NCI-H128 (cell line): Measurements from ENCODE around the gene GRM7.

Experiments
- DNase-seq: peaks from one replicate; lab custom pipeline; 2025; ENCODE audit not compliant: unreplicated experiment; lab: John Stamatoyannopoulos, UW

The GRM7 gene

DNA sequence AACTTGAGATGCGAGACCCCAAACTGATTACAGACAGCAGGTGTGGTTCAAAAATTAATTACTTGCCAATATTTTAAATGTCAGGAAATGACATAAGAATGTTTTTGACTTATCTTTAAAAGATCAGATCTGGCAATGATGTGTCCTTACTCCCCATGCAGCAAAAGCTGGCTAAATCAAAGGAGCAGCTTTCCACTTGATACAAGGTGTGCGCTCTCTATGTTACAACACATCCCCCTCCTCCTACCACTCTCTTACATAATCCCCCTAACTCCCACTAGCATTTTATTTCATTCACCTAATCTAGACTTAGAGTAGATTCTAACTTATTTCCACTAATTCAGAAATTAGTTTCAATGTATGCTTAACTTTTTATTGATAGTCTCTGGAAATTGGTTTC is 609.0 kb downstream of the GRM7 start:
- no peak for DNase-seq

DNA sequence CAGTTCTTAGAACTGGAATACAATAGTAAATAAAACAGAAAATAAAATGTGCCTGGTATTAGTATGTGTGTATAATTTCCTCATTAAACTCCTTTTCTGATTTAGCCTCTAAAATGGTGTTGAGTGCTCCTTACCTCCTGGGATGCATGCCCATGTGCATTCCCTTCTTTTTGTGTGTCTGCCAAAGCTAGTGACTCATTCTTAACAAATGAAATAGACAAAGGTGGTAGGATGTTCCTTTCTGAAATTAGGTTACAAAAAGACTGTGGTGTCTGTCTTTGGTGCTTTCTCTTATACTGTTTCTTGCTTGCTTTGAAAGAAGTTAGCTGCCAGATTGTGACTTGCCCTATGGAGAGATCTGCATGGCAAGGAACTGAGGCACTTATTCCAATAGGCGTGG is 623.7 kb downstream of the GRM7 start:
- no peak for DNase-seq

DNA sequence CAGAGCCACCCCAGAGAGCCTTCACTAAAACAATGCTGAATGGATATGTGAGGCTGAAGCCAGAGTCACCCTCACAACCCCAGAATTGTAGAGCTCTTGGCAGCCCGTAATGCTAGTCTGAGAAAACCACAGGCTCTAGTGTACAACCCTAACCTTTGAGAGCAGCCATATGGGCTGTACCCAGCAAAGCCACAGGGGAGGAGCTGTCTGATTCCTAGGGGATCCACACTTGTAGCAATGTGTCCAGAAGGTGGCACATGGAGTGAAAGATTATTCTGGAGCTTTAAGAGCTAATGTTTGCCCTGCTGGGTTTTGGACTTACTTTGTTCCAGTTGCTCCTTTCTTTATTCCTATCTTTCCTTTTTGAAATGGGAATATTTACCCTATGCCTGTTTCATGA is 626.8 kb downstream of the GRM7 start:
- no peak for DNase-seq

DNA sequence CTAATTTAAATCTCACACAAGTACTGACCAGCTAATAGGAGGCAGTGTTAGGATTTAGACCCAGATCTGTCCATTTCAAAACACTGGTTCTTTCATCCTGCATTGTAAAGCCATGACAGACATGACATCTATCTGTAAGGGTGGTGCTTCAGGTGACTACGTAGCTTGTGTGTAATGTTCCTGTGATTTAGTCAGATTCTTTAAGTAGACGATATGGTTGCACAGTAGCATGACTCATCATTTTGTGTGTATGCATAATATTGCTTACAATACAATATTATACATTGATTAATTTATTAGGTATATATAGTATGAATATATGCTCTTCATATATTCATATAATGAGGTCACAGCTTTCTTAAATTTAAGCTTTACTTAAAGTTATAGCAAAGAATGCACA is 628.5 kb downstream of the GRM7 start:
- no peak for DNase-seq

DNA sequence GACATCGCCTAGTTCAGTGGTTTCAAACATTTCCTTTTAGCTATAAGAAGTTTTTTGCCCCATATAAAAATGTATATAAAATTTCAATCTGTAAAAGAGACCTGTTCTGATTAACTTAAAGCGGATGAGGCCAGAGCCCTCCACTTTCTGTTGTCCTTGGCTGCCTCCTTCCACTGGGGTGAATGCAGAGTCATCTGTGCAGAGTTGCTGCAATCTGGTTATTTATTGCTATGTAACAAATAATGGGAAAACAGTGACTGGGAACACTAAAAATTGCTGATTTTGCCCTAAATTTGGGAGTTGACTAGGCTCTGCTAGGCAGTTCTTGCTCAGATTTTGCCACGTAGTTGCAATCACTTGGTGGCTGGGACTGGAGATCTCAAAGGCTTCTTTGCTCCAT is 637.8 kb downstream of the GRM7 start:
- DNase-seq, result no peak

- no peak for DNase-seq
Measured at GRCh38 chr3:7503431-7503830, 642.5 kb downstream of the GRM7 start.

- no peak for DNase-seq
Measured at GRCh38 chr3:7504886-7505775, 644.2 kb downstream of the GRM7 start.

GRCh38 chr3:7506606-7507180 is 645.8 kb downstream of the GRM7 start:
- no peak for DNase-seq

GRCh38 chr3:7508821-7509220 is 647.9 kb downstream of the GRM7 start:
- no peak for DNase-seq

DNA sequence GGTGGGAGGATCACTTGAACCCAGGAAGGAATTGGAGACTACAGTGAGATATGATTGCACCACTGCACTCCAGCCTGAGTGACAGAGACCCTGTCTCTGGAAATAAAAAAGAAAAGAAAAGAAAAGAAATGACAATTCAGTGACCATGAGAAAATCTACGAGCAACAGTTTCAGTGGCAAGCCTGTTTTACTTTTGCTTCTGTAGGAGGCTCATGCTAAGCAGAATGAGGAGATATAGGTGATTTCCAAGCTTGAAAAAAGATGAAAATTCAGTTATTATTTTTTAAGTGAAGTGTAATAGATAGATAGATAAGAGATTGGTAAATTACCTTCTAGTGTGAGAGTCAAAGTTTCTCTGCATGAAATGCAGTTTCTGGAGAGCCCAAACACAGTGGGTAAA is 651.1 kb downstream of the GRM7 start:
- DNase-seq, result no peak

GRCh38 chr3:7518026-7518425 is 657.1 kb downstream of the GRM7 start:
- DNase-seq, result no peak

DNA sequence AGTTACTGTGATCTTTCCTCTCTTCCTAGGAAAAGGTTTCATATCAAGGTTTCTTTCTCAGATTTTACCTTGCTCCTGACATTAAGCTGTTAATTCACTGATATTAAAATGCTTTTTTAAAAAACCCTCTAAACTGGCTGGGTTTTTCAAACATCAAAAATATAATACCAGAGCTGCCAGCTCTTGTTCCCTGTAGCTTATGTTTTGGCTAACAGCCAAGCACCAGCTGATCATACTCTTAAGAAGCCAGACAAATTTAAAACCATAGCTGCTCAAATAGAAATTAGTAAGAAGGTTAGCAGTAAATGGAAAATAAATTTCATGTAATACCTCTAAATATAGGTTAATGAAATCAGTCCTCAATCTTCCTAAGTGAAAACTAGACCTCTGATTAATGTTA is 657.5 kb downstream of the GRM7 start:
- no peak for DNase-seq

DNA sequence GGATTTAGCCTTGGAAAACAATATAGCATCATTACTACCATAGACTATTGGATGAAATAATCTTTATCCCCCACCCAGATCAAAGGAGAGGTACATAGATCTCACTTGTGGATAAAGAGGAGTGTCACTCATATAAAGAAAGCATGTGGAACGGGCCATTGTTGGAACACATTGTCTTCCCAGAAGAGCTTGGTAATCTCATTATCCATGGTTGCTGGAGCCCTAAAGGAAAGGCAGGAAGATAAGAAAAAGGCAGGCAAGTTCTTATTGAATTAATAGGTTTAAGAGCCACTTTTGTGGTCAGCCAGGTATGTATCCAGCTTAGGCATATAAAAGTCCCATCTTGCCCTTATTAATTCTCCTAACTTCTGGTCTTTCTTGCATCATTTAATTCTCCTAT is 659.1 kb downstream of the GRM7 start:
- no peak for DNase-seq

DNA sequence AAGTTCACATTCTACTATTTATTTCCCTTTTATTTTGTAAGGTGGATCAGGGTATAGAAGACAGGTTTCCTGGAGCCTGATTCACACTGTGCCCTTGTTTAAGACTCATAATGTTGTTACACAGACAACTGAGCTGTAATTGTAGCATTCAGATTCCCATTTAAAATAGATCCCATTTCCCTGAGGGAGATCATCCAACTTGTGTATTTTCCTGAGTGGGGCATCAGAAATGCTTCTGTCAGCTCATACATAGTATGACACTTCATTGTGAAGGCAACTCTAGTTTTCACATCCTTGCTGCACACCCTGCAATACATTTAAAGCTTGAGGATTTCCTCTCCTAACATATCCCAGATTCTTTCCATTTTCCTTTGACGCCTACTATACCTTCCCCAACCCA is 659.7 kb downstream of the GRM7 start:
- no peak for DNase-seq

- DNase-seq, result no peak
Measured at GRCh38 chr3:7536510-7536909, 675.6 kb downstream of the GRM7 start.

- DNase-seq, result no peak
Measured at GRCh38 chr3:7536921-7537320, 676.0 kb downstream of the GRM7 start.

- no peak for DNase-seq
Measured at GRCh38 chr3:7543294-7543880, 682.5 kb downstream of the GRM7 start.

DNA sequence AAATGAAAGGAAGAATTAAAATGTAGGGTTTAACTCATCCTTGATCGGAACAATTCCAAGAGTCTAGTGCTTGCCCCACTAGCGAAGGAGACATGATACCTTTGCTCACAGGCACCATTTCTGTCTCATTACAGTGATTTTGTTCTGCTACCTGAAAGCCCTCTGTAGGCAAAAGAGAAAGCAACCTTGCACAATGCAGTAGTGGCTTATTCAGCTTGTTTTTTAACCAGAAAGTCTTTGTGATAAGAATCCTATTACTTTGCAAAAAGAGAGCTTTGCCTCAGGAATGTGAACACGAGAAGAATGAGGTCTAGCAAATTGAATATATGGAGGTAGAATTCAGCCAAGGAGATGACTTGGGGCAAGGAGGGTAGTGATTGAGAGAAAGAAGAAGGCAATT is 684.4 kb downstream of the GRM7 start:
- no peak for DNase-seq

DNA sequence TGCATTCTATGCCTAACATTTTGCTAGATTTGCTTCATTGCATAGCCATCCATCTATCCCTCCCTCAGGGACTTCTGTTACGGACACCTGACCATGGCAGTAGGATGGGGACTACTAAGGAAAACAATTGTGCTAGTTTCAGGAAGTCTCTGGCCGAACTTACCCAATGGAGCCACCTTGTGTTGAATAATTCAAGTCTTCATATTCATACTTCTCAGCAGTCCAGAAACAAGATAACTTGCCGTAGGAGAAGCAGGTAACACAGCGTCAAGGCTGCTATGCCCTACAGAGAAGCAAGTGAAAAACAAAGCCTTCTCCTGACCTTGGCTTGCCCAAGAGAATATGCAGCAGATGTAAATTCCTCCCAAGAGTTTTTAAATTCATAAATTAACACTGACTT is 685.3 kb downstream of the GRM7 start:
- no peak for DNase-seq

GRCh38 chr3:7547826-7548225 is 686.9 kb downstream of the GRM7 start:
- no peak for DNase-seq

DNA sequence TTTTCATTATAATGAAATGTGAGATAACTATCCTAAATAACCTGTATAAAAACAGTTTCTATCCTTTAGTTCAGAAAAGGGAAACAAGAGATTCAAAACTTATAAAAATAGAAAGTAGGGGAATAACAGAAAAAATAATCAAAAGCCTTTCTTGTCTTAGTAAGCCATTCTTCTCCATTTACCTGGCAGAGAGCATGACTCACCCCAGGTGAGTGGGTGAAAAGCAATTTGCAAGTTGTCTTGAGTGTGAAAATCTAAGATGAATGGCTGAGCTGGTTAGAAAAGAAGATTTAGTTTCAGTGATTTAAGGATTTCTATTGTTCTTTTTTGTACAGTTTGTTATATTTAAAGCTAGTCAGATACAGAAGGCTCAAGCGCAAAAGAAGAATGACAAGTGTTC is 702.0 kb downstream of the GRM7 start:
- DNase-seq, result no peak

DNA sequence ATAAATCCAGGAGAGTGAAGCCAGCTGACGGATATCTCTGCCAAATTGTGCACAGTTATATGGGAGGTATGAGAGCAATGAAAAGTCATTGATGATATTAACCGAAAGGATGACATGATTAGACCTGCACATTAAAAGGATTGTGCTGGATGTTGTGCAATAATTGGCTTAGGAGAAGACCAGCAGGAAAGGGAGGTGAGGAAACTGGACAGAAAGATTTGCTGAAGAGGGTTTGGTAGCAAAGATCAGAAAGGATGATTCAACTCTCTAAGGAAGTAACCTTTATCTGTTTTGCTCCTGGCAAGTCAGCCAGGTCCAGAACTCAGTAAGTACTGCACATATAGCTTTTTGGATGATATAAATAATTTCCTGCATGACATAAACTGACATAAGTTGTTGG is 704.7 kb downstream of the GRM7 start:
- DNase-seq, result no peak
